Hepatocyte (in vitro differentiated cells): ENCODE measurements around the gene TTC7B.

ENCODE experiments used
- CTCF ChIP-seq: fragments of 200-600 bp; sonication (generic); IDR thresholded peaks from 2 replicates; pipeline ENCODE4 v1.5.1; 2016; ENCODE audit warnings: antibody characterized with exemption, mild to moderate bottlenecking; ENCODE audit not compliant: poor library complexity
- EZH2 ChIP-seq: fragments of 200-600 bp; sonication (generic); IDR thresholded peaks from 2 replicates; pipeline ENCODE4 v1.6.1; 2016; ENCODE audit warnings: antibody characterized with exemption, mild to moderate bottlenecking, borderline replicate concordance
- EZH2phosphoT487 ChIP-seq: fragments of 200-600 bp; sonication (generic); IDR thresholded peaks from one replicate; pipeline ENCODE4 v1.6.1; 2018; ENCODE audit warnings: antibody characterized with exemption, mild to moderate bottlenecking, low read depth, moderate library complexity; ENCODE audit not compliant: unreplicated experiment, severe bottlenecking

- no peak for TF ChIP-seq CTCF
- no peak for TF ChIP-seq EZH2phosphoT487
- TF ChIP-seq EZH2, result no peak
These were observed 205.7 kb downstream of the TTC7B start for GRCh38 chr14:90610346-90611040.
